OCI-LY1 (cell line): Measurements from ENCODE around the gene SPIRE2.
"Not testable (repeated sequence)": the region's sequence is repeated elsewhere in the genome, so short reads cannot be mapped to it uniquely, and the experiment has no call there.

Experiments
- H2AFZ ChIP-seq: fragments of 200-600 bp; sonication (generic), shearing (Covaris generic); 2 replicates; pipeline ENCODE4 v1.6.0; 2014; ENCODE audit warnings: antibody characterized with exemption, mild to moderate bottlenecking, low read length
- H3F3A ChIP-seq: fragments of 200-600 bp; sonication (generic), shearing (Covaris generic); 2 replicates; pipeline ENCODE4 v1.6.0; 2014; ENCODE audit warnings: mild to moderate bottlenecking, antibody characterized with exemption, low read length, moderate library complexity; ENCODE audit not compliant: insufficient read depth
- H3K27ac ChIP-seq: fragments of 200-600 bp; sonication (generic); 2 replicates; pipeline ENCODE4 v1.5.1; 2014; ENCODE audit warnings: low read length, mixed run types, mild to moderate bottlenecking, low read depth; ENCODE audit not compliant: poor library complexity, severe bottlenecking
- H3K27me3 ChIP-seq: fragments of 200-600 bp; sonication (generic); 2 replicates; pipeline ENCODE4 v1.6.0; 2014; ENCODE audit warnings: antibody characterized with exemption, mild to moderate bottlenecking, low read length, moderate library complexity; ENCODE audit not compliant: insufficient read depth
- H3K36me3 ChIP-seq: fragments of 200-600 bp; sonication (generic); 2 replicates; pipeline ENCODE4 v1.6.1; 2014; ENCODE audit warnings: mild to moderate bottlenecking, antibody characterized with exemption, low read length, moderate library complexity, mixed read lengths; ENCODE audit not compliant: insufficient read depth
- H3K4me1 ChIP-seq: fragments of 200-600 bp; sonication (generic); 2 replicates; pipeline ENCODE4 v1.5.1; 2014; ENCODE audit warnings: mild to moderate bottlenecking, low read length, moderate library complexity; ENCODE audit not compliant: insufficient read depth, severe bottlenecking
- H3K4me2 ChIP-seq: fragments of 200-600 bp; sonication (generic), shearing (Covaris generic); 2 replicates; pipeline ENCODE4 v1.6.1; 2014; ENCODE audit warnings: low read length
- H3K4me3 ChIP-seq: fragments of 200-600 bp; sonication (generic); 2 replicates; pipeline ENCODE4 v1.5.1; 2014; ENCODE audit warnings: low read length, low read depth, mild to moderate bottlenecking, mixed read lengths; ENCODE audit not compliant: poor library complexity, severe bottlenecking
- H3K79me2 ChIP-seq: fragments of 200-600 bp; shearing (Covaris generic); 2 replicates; pipeline ENCODE4 v1.6.1; 2016; ENCODE audit warnings: mixed run types, low read length, mixed read lengths; ENCODE audit not compliant: insufficient read depth
- H3K9ac ChIP-seq: fragments of 200-600 bp; sonication (generic), shearing (Covaris generic); 2 replicates; pipeline ENCODE4 v1.6.1; 2014; ENCODE audit warnings: mild to moderate bottlenecking, low read length, mixed read lengths
- H3K9me2 ChIP-seq: fragments of 200-600 bp; sonication (generic), shearing (Covaris generic); 2 replicates; pipeline ENCODE4 v1.6.1; 2014; ENCODE audit warnings: low read depth, mild to moderate bottlenecking, low read length, mixed read lengths
- H3K9me3 ChIP-seq: fragments of 200-600 bp; shearing (Covaris generic); 2 replicates; pipeline ENCODE4 v1.6.1; 2014; ENCODE audit warnings: low read length, mixed read lengths
- H4K20me1 ChIP-seq: fragments of 200-600 bp; sonication (generic), shearing (Covaris generic); 2 replicates; pipeline ENCODE4 v1.6.0; 2016; ENCODE audit warnings: mild to moderate bottlenecking, low read length; ENCODE audit not compliant: insufficient read depth
- EZH2 ChIP-seq: fragments of 200-600 bp; sonication (generic), shearing (Covaris generic); IDR thresholded peaks from 2 replicates; pipeline ENCODE4 v1.8.0; 2017; ENCODE audit warnings: borderline replicate concordance, mixed run types, mild to moderate bottlenecking, antibody characterized with exemption, low read length, moderate library complexity, mixed read lengths
- TF ChIP-seq, protein P1 (sequence below): fragments of 200-600 bp; sonication (generic), shearing (Covaris generic); IDR thresholded peaks from 2 replicates; pipeline ENCODE4 v1.5.1; 2017; ENCODE audit warnings: mild to moderate bottlenecking, antibody characterized with exemption, low read length, moderate library complexity, mixed read lengths

SPIRE2 gene

DNA sequence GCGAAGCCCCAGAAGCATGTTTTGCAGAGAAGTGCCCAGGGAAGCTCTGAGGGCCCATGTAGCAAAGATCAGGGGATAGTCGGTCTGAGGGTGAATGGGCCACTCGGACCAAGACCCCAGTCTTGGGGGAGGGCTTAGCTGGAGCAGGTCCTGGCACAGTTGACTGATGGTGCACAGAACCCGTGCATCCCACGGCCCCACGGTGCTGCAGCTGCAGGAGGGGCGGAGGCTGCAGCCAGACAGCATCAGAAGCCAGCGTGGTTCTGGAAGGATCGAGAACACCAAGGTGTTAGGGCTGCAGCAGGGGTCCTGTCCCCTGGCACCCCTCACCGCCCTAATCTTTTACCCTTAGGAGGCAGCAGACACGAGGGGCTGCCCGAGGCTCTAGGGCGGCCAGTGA, 83.9 kb downstream of the SPIRE2 start:
- H3K4me1 ChIP-seq = peaks cover 25% of the 10 kb centered on the region
- H3K79me2 ChIP-seq = no peaks in the 10 kb centered on the region
- no peak overlapping the region for H3K9ac ChIP-seq
- no peak overlapping the region for H3K4me3 ChIP-seq
- peaks cover 47% of the 10 kb centered on the region for H3K36me3 ChIP-seq
- no peak overlapping the region for H3K27ac ChIP-seq
- H4K20me1 ChIP-seq = no peaks in the 10 kb centered on the region
- H3K9me3 ChIP-seq = no peaks in the 10 kb centered on the region
- no peaks in the 10 kb centered on the region for H3K27me3 ChIP-seq
- H3K9me2 ChIP-seq = no peaks in the 10 kb centered on the region
- no peak overlapping the region for H3K4me2 ChIP-seq
- no peak overlapping the region for H2AFZ ChIP-seq
- no peaks in the 10 kb centered on the region for H3F3A ChIP-seq
- TF ChIP-seq EZH2 = no peak
- TF ChIP-seq, protein P1, sequence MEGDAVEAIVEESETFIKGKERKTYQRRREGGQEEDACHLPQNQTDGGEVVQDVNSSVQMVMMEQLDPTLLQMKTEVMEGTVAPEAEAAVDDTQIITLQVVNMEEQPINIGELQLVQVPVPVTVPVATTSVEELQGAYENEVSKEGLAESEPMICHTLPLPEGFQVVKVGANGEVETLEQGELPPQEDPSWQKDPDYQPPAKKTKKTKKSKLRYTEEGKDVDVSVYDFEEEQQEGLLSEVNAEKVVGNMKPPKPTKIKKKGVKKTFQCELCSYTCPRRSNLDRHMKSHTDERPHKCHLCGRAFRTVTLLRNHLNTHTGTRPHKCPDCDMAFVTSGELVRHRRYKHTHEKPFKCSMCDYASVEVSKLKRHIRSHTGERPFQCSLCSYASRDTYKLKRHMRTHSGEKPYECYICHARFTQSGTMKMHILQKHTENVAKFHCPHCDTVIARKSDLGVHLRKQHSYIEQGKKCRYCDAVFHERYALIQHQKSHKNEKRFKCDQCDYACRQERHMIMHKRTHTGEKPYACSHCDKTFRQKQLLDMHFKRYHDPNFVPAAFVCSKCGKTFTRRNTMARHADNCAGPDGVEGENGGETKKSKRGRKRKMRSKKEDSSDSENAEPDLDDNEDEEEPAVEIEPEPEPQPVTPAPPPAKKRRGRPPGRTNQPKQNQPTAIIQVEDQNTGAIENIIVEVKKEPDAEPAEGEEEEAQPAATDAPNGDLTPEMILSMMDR = no peak

DNA sequence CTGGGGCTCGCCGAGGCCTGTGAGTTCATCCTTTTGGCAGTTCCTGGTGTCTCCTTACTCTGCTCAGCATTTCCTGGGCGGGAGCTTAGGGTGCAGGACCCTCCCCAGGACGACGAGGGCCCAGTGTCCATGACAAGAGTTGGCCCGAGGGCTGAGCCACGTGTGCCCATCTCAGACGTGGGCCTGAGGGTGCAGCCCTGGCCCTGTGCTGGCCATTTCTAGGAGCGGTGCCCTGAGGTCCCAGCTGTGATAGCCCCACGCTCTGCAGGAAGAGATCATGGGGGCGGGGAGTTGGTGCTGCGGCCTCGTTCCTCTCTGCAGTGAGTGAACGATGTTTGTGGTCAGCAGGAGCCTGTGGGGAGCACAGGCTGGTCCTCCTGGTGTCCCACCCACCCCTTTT, 84.4 kb downstream of the SPIRE2 start:
- Histone ChIP-seq H4K20me1 (no peaks in the 10 kb centered on the region), H3K4me1 (peaks cover 30% of the 10 kb centered on the region), H3K9ac (no peak overlapping the region), H3K9me3 (no peaks in the 10 kb centered on the region), H3F3A (no peaks in the 10 kb centered on the region), H3K4me2 (no peak overlapping the region), H3K79me2 (no peaks in the 10 kb centered on the region), H3K27me3 (no peaks in the 10 kb centered on the region), H3K36me3 (peaks cover 46% of the 10 kb centered on the region), H3K9me2 (no peaks in the 10 kb centered on the region), H3K27ac (no peak overlapping the region), H2AFZ (no peak overlapping the region), H3K4me3 (no peak overlapping the region)
- TF ChIP-seq, protein P1 = no peak
- TF ChIP-seq EZH2 = no peak

DNA sequence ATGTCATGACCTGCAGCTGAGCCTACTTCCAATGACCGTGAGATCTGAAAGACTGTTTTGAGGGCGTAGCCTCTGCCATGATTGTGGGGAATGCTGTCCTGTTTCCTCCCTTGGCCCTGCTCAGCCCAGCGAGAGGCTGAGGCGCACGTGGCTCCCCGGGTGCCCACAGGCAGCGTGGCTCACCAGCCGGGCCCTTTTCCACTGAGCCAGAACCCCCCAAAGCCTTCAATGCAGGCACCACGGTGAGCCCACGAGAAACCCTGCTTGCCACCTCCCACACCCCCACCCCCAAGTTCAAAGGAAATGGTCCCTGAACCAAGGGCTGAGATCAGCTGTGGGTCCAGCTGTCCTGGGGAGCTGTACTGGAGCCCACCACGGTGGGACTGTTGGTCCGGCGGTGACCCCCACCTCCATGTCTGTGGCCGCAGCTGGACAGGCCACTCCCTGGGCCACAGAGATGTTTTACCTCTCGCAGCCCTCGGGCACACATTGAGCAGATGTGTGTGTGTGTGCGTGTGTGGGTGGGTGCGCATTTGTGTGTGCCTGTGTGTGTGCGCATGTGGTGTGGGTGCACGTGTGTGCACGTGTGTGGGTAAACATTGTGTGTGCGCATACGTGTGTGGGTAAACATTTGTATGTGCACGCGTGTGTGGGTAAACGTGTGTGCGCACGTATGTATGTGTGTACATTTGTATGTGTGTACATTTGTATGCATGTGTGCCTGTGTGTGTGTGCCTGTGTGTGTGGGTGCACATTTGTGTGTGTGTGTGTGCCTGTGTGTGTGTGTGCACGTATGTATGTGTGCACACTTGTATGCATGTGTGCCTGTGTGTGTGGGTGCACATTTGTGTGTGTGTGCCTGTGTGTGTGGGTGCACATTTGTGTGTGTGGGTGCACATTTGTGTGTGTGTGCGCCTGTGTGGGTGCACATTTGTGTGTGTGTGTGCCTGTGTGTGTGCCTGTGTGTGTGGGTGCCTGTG, 85.4 kb downstream of the SPIRE2 start:
- Histone ChIP-seq H3K9ac (no peak overlapping the region), H3K4me1 (peaks cover 39% of the 10 kb centered on the region), H3K4me2 (no peak overlapping the region), H2AFZ (no peak overlapping the region), H3K79me2 (no peaks in the 10 kb centered on the region), H3K9me2 (no peaks in the 10 kb centered on the region), H4K20me1 (no peaks in the 10 kb centered on the region), H3K9me3 (no peaks in the 10 kb centered on the region), H3K36me3 (peaks cover 38% of the 10 kb centered on the region; the same call in 1 of the 2 replicates), H3K27ac (no peak overlapping the region), H3K27me3 (no peaks in the 10 kb centered on the region), H3F3A (no peaks in the 10 kb centered on the region), H3K4me3 (no peak overlapping the region)
- TF ChIP-seq EZH2 = no peak
- TF ChIP-seq, protein P1 = no peak

DNA sequence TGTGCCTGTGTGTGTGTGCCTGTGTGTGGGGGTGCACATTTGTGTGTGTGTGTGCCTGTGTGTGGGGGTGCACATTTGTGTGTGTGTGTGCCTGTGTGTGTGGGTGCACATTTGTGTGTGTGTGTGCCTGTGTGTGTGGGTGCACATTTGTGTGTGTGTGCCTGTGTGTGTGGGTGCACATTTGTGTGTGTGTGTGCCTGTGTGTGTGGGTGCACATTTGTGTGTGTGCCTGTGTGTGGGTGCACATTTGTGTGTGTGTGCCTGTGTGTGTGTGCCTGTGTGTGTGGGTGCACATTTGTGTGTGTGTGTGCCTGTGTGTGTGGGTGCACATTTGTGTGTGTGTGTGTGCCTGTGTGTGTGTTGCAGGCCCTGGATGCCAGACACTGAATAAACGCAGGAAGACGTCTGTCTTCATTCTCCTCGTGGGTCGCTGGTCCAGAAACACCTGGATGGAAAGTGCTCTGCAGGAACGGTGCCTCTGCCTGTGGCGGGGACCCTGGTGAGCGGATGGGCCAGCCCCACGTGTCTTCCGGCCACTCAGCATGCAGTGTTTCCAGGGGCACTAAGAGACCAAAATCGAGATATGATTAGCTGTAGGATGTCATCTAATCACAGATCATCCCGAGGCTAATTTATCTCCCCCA, 86.5 kb downstream of the SPIRE2 start:
- H2AFZ ChIP-seq, H3F3A ChIP-seq, H4K20me1 ChIP-seq, H3K4me3 ChIP-seq, H3K27me3 ChIP-seq, H3K79me2 ChIP-seq, H3K9ac ChIP-seq, H3K9me3 ChIP-seq, H3K9me2 ChIP-seq, H3K4me2 ChIP-seq: not testable (repeated sequence)
- Histone ChIP-seq H3K4me1 (peaks cover 30% of the 10 kb centered on the region), H3K27ac (peak overlapping the region; percentile 27), H3K36me3 (peaks cover 31% of the 10 kb centered on the region; the same call in 1 of the 2 replicates)
